Mesothelial cell of epicardium (in vitro differentiated cells): ENCODE data around the gene EXD3. TPM values are rescaled to one million over a fixed set of nuclear protein-coding genes. Genes with fewer than 3 reads are reported as not detected.

ENCODE experiments used
- DNase-seq, 2 experiments: peaks; one replicate each; pipeline ENCODE4 v3.0.0; 2021; ENCODE audit warnings: low spot score in 2 of 2; ENCODE audit not compliant: unreplicated experiment in 2 of 2
- H3K27ac Mint-ChIP-seq: 2 replicates; pipeline ENCODE4 v1.8.0; 2021; ENCODE audit warnings: mixed read lengths
- H3K27me3 Mint-ChIP-seq: 2 replicates; pipeline ENCODE4 v1.8.0; 2021; ENCODE audit warnings: low read depth, mixed read lengths
- H3K36me3 Mint-ChIP-seq: 2 replicates; pipeline ENCODE4 v1.8.0; 2021; ENCODE audit warnings: mixed read lengths
- H3K4me1 Mint-ChIP-seq: 2 replicates; pipeline ENCODE4 v1.8.0; 2021; ENCODE audit warnings: mixed read lengths
- H3K4me3 Mint-ChIP-seq: 2 replicates; pipeline ENCODE4 v1.8.0; 2021; ENCODE audit warnings: mild to moderate bottlenecking, moderate library complexity, mixed read lengths
- H3K9me3 Mint-ChIP-seq: 2 replicates; pipeline ENCODE4 v1.8.0; 2021; ENCODE audit warnings: mixed read lengths
- total RNA-seq: library from RNA; stranded (reverse); gene quantifications from 3 replicates; pipeline ENCODE4 v1.2.1, GENCODE V29; 2021
- TF ChIP-seq, protein P1 (sequence below): fragments of 200-600 bp; sonication (generic); IDR thresholded peaks from one replicate; pipeline ENCODE4 v1.5.0; 2021; ENCODE audit warnings: antibody characterized with exemption; ENCODE audit not compliant: unreplicated experiment

The EXD3 gene
- total RNA-seq, 1 donor from 2014 or later = 38.2 TPM

DNA sequence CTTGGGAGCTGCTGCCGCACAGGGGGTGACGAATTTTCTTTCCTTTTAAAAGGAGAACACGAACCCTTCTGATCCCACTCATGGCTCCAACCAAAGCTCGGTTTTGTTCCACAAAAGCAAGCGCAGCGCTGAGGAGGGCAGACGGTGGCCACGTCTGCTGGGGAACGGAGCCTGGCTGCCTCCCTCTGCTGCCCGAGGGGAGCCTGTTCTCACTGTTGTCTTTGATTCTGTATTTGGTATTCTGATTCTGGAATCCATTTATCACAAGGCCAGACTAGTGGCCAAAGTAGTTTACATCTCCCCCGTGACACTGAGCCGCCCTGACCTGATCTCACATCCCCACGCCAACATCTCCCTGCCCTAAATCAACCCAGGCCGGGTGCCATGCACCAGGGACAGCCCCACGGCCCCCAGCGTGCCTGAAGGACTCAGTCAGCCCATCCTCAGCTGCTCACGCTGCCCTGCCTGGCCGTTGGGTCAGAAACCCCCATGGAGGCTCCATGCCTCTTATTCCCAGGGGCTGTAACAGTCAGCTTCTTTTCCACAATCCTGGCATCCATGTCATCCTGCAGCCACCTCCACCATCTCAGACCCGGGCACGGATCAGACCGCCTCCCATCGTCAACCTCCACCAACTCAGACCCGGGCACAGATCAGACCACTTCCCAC lies 42.9 kb upstream of the EXD3 start:
- Mint-ChIP-seq H3K4me3 (no peak overlapping the region), H3K4me1 (no peaks in the 10 kb centered on the region), H3K27me3 (peaks cover 25% of the 10 kb centered on the region), H3K36me3 (no peaks in the 10 kb centered on the region), H3K27ac (no peak overlapping the region), H3K9me3 (no peaks in the 10 kb centered on the region)
- TF ChIP-seq, protein P1, sequence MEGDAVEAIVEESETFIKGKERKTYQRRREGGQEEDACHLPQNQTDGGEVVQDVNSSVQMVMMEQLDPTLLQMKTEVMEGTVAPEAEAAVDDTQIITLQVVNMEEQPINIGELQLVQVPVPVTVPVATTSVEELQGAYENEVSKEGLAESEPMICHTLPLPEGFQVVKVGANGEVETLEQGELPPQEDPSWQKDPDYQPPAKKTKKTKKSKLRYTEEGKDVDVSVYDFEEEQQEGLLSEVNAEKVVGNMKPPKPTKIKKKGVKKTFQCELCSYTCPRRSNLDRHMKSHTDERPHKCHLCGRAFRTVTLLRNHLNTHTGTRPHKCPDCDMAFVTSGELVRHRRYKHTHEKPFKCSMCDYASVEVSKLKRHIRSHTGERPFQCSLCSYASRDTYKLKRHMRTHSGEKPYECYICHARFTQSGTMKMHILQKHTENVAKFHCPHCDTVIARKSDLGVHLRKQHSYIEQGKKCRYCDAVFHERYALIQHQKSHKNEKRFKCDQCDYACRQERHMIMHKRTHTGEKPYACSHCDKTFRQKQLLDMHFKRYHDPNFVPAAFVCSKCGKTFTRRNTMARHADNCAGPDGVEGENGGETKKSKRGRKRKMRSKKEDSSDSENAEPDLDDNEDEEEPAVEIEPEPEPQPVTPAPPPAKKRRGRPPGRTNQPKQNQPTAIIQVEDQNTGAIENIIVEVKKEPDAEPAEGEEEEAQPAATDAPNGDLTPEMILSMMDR = no peak
- no peak for DNase-seq

DNA sequence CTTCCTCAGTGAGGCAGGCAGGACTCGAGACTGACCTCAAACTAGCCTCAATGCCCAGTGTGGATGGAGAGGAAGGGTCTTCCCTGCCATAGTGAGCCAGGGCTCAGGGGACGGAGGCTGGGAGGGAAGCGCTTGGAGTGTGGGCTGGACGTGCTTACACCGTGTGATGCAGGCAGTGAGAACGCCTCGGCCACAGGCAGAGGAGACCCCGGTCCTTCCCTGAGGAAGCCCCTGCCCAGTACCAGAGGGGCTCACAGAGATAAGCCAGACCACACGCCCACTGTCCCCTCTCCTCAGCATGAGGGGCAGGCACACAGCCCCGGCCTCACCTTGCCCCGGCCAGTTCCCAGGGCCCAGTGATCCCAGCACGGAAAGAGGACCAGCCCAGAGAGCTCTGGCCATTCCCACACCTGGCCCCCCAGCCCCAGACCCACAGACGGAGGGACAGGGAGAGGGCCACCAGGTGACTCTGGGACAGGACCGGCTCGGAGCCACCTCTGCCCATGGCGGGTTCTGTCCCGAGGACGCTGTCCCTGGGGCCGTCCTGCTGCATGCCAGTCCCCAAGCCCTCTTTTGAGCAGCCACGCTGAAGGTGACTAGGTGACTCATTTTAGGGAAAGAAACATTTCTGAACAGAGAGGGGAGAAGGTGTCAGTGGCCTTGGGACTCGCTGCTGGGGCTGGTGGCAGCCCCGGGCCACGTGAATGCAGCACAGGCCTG lies 42.2 kb upstream of the EXD3 start:
- DNase-seq = peak in 1 of 2 experiments; percentile 8
- Mint-ChIP-seq H3K27me3 (peaks cover 28% of the 10 kb centered on the region), H3K4me1 (no peaks in the 10 kb centered on the region), H3K9me3 (no peaks in the 10 kb centered on the region), H3K27ac (no peak overlapping the region), H3K4me3 (no peak overlapping the region), H3K36me3 (no peaks in the 10 kb centered on the region)
- TF ChIP-seq, protein P1 = no peak

DNA sequence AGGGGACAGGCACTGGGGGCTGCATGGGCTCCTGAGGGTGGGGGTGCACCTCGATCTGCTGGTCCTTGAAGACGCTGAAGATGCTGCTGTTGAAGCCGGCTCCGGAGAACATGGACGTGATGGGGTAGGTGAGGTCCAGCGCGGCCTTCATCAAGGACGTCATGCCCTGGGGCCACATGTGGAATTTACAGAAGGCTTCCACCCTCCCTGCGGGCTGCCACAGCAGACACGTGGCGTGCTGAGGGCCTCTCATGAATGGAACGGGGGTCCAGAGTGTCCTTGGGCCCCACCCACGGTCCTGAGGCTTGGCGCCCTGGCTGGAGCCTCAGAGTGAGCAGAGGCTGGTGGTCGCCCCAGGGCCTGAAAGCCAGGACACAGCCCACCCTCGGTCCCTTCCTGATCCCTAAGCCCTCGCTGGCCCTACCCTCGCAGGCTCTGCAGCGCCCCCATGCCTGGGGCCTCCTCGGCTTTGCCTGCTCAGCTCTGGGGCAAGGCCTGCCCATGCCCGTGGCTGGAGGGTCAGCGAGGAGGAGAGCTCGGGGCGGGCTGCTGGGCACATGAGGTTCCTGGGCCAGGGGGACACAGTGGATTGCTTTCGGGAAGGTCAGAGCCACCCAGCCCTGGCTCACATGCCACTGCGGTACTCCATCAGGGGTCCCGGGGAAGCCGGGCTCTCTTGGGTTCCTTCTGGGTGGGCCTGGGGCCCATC lies 41.5 kb upstream of the EXD3 start:
- peak in 1 of 2 experiments; percentile 9 for DNase-seq
- peaks cover 30% of the 10 kb centered on the region for H3K27me3 Mint-ChIP-seq
- TF ChIP-seq, protein P1 = no peak
- H3K4me3 Mint-ChIP-seq = no peak overlapping the region
- H3K9me3 Mint-ChIP-seq = no peaks in the 10 kb centered on the region
- peaks cover 2% of the 10 kb centered on the region for H3K4me1 Mint-ChIP-seq
- H3K27ac Mint-ChIP-seq = no peak overlapping the region
- no peaks in the 10 kb centered on the region for H3K36me3 Mint-ChIP-seq

DNA sequence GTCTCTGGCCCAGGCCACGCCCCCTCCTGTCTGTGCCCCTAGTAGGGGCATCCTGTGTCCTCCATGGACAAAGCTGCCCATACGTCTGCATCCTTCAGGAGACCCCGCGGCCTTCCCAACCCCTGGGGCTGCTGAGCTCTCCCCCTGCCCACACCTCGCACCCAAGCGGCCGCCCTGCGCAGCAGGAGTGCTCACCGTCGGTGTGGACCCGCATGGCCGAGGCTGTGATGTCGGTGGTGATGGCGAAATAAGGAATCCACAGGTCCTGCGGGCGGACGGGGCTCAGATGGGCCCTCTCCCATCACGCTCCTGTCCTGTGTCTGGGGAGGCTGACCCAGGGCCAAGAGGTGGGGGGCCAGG lies 40.9 kb upstream of the EXD3 start:
- TF ChIP-seq, protein P1 = no peak

DNA sequence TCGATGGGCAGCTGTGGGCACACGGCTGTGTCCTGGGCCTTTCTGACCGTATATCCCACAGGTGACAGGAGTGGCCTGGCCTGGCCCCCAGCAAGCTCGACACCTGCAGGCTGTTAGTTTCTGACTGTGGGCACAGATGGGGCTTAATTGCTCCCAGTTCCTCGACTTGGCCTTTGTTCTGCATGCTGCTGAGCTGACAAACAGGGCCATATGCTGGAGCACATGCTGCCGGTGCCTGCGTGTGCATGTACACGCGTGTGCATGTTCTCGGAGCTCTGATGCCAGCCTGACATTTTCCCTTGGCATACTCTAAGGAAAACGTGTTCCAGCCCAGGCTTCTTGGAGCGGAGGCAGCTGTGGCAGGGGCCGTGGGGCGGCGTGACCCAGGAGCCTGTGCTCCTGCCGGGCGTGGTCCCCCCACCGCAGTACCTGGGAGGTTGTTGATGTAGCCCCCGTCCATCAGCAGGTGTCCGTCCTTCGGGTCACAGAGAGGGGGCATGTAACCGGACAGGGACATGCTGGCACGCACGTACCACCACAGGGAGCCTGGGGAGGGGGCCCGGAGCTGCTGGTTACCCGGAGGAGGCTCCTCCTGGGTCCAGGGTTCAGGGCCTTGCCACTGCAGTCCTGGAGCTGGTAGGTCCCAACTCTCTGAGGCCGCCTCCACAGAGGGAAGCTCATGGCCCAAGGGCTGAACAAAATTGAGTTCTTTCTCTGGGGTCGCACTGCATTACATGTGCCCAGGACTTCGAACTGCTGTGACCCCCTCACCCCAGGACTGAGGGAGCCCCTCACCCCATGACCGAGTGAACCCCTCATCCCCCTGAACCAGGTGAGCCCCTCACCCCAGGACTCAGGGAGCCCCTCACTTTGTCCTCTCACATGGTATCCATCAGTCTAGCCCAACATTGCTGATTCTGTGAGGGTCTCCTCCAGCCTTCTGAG lies 40.3 kb upstream of the EXD3 start:
- H3K27ac Mint-ChIP-seq = no peak overlapping the region
- peaks cover 2% of the 10 kb centered on the region for H3K4me1 Mint-ChIP-seq
- H3K27me3 Mint-ChIP-seq = peaks cover 30% of the 10 kb centered on the region
- TF ChIP-seq, protein P1 = no peak
- no peaks in the 10 kb centered on the region for H3K9me3 Mint-ChIP-seq
- no peak overlapping the region for H3K4me3 Mint-ChIP-seq
- H3K36me3 Mint-ChIP-seq = no peaks in the 10 kb centered on the region
- no peak for DNase-seq

More for the DNA sequence above, 40.9 kb upstream of the EXD3 start:
- DNase-seq = peak in 1 of 2 experiments; percentile 16
- Mint-ChIP-seq H3K4me3 (no peak overlapping the region), H3K36me3 (no peaks in the 10 kb centered on the region), H3K4me1 (peaks cover 2% of the 10 kb centered on the region), H3K27me3 (peaks cover 30% of the 10 kb centered on the region), H3K9me3 (no peaks in the 10 kb centered on the region), H3K27ac (no peak overlapping the region)
